Endodermal cell (in vitro differentiated cells): Measurements from ENCODE around the gene IL1RAP. TPM values are rescaled to one million over a fixed set of nuclear protein-coding genes. Genes with fewer than 3 reads are reported as not detected.

Source experiments
- DNase-seq: peaks from one replicate; pipeline ENCODE4 v3.0.0-alpha.2; 2017
- H3K27ac ChIP-seq: 2 replicates; pipeline ENCODE4 v1.5.1; 2013; ENCODE audit warnings: mild to moderate bottlenecking, low read depth, low read length, moderate library complexity
- H3K27me3 ChIP-seq: 2 replicates; pipeline ENCODE4 v1.6.1; 2013; ENCODE audit warnings: mild to moderate bottlenecking, low read length, moderate library complexity; ENCODE audit not compliant: insufficient read depth, control insufficient read depth, poor library complexity, severe bottlenecking
- H3K36me3 ChIP-seq: 2 replicates; pipeline ENCODE4 v1.7.0; 2013; ENCODE audit warnings: mild to moderate bottlenecking, low read length, moderate library complexity; ENCODE audit not compliant: control insufficient read depth, insufficient read depth
- H3K4me1 ChIP-seq: one replicate; pipeline ENCODE4 v1.7.0; 2013; ENCODE audit warnings: low read length; ENCODE audit not compliant: control insufficient read depth, insufficient read depth
- H3K4me3 ChIP-seq: 2 replicates; pipeline ENCODE4 v1.5.1; 2013; ENCODE audit warnings: mild to moderate bottlenecking, low read length, moderate library complexity
- H3K9ac ChIP-seq: 2 replicates; pipeline ENCODE4 v1.6.1; 2013; ENCODE audit warnings: mild to moderate bottlenecking, low read length, moderate library complexity; ENCODE audit not compliant: poor library complexity, severe bottlenecking; ENCODE audit errors: extremely low read depth
- H3K9me3 ChIP-seq: 2 replicates; pipeline ENCODE4 v1.6.1; 2013; ENCODE audit warnings: mild to moderate bottlenecking, low read length, moderate library complexity; ENCODE audit not compliant: control insufficient read depth
- H3K27ac Mint-ChIP-seq: 2 replicates; pipeline ENCODE4 v1.8.0; 2020; ENCODE audit warnings: mixed read lengths
- H3K27me3 Mint-ChIP-seq: 2 replicates; pipeline ENCODE4 v1.8.0; 2021; ENCODE audit warnings: mild to moderate bottlenecking, mixed read lengths; ENCODE audit not compliant: insufficient read depth
- H3K36me3 Mint-ChIP-seq: 2 replicates; pipeline ENCODE4 v1.8.0; 2020; ENCODE audit warnings: low read depth, mixed read lengths
- H3K4me1 Mint-ChIP-seq: 2 replicates; pipeline ENCODE4 v1.8.0; 2020; ENCODE audit warnings: mixed read lengths
- H3K4me3 Mint-ChIP-seq: 2 replicates; pipeline ENCODE4 v1.8.0; 2020; ENCODE audit warnings: mild to moderate bottlenecking, moderate library complexity, mixed read lengths
- H3K9me3 Mint-ChIP-seq: 2 replicates; pipeline ENCODE4 v1.8.0; 2020; ENCODE audit warnings: mild to moderate bottlenecking, mixed read lengths
- WGBS, 2 experiments: methylation state at CpG; one replicate each; pipeline versions ENCODE4 v1.1.5 to v1.1.7; 2013; ENCODE audit warnings: missing lambda C conversion rate in 2 of 2, mixed read lengths in 1 of 2; ENCODE audit not compliant: insufficient coverage in 1 of 2, insufficient read length in 1 of 2; 5-methylcytosine and 5-hydroxymethylcytosine counted together
- total RNA-seq, 2 donors: library from RNA; stranded (reverse); fragmentation: NEBNext Ultra II Directional in 1 of 2; extraction: Animal tissue kit (Norgen Biotek cat#: 25700) in 1 of 2; gene quantifications; 2 replicates in 1 of 2; 3 replicates in 1 of 2; pipeline ENCODE4 v1.2.1, GENCODE V29; 2021
- TF ChIP-seq, protein P1 (sequence below): fragments of 200-600 bp; sonication (generic); conservative IDR thresholded peaks from 2 replicates; pipeline ENCODE4 v1.5.0; 2021; ENCODE audit warnings: antibody characterized with exemption, mild to moderate bottlenecking

The IL1RAP gene
- total RNA-seq, 2 donors from 2014 or later = 2.6 to 6.0 TPM

DNA sequence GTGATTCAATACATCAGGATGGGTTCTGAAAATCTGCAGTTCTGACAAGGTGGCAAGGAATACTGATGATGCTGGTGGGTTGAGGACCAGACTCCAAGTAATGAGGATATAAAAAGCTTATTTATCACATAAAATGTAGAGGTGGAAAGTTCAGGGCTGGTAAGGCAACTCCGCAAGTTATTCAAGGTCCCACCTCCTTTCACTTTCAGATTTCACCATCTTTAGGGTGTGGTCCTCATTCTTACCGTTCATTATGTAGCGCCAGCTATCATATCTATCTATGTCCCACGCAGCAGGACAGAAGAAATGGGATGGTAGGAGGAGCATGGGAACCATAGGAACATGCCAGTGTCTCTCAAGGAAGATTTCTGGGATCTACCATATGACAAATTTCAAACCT lies 80.3 kb downstream of the IL1RAP start:
- no peak overlapping the region for H3K27ac Mint-ChIP-seq
- no peaks in the 10 kb centered on the region for H3K9me3 Mint-ChIP-seq
- 60 to 94% methylated on average over 1 to 4 of the region's 4 CpGs for WGBS, 2 experiments

DNA sequence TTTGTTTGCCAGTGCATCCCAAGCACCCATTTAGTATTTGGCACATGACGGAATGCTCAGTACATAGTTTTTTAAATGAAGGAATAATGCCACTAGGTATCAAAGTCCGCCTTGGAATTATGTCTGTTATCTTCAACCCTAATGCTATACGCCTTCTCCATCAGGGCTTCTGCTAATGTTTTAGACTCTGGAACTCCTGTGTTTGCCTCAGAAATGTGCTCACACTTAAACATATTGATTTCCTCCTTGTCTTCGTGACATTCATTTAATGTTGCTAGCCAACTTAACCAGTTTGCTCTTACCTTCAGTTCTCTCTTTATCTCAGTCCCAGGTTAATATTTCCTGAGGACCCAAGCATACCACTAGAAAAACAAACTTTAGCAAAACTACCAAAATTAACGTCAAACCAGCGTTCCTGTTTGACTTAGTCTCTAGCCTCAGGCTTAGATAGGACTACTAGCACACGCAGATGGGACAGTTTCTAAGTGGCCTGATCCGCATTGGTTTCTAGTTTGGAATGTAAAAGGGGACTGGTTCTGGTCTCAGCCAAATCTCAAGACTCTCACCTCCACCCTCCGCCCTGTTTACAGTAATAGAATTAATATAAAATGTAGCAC lies 81.4 kb downstream of the IL1RAP start:
- Mint-ChIP-seq H3K4me3 (no peak overlapping the region), H3K4me1 (peaks cover 6% of the 10 kb centered on the region), H3K36me3 (no peaks in the 10 kb centered on the region), H3K9me3 (no peaks in the 10 kb centered on the region), H3K27me3 (no peaks in the 10 kb centered on the region), H3K27ac (no peak overlapping the region)
- H3K9me3 ChIP-seq = no peaks in the 10 kb centered on the region
- H3K27me3 ChIP-seq = no peaks in the 10 kb centered on the region
- DNase-seq = no peak
- no peak overlapping the region for H3K27ac ChIP-seq
- no peaks in the 10 kb centered on the region for H3K36me3 ChIP-seq
- no peaks in the 10 kb centered on the region for H3K4me1 ChIP-seq
- TF ChIP-seq, protein P1, sequence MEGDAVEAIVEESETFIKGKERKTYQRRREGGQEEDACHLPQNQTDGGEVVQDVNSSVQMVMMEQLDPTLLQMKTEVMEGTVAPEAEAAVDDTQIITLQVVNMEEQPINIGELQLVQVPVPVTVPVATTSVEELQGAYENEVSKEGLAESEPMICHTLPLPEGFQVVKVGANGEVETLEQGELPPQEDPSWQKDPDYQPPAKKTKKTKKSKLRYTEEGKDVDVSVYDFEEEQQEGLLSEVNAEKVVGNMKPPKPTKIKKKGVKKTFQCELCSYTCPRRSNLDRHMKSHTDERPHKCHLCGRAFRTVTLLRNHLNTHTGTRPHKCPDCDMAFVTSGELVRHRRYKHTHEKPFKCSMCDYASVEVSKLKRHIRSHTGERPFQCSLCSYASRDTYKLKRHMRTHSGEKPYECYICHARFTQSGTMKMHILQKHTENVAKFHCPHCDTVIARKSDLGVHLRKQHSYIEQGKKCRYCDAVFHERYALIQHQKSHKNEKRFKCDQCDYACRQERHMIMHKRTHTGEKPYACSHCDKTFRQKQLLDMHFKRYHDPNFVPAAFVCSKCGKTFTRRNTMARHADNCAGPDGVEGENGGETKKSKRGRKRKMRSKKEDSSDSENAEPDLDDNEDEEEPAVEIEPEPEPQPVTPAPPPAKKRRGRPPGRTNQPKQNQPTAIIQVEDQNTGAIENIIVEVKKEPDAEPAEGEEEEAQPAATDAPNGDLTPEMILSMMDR = no peak
- H3K9ac ChIP-seq = no peak overlapping the region
- H3K4me3 ChIP-seq = no peak overlapping the region
- 95 to 97% methylated on average over 4 to 8 of the region's 9 CpGs for WGBS, 2 experiments

More for the DNA sequence above, 80.3 kb downstream of the IL1RAP start:
- Histone ChIP-seq H3K4me1 (no peaks in the 10 kb centered on the region), H3K9me3 (no peaks in the 10 kb centered on the region), H3K36me3 (no peaks in the 10 kb centered on the region), H3K27ac (no peak overlapping the region), H3K9ac (no peak overlapping the region), H3K27me3 (no peaks in the 10 kb centered on the region), H3K4me3 (no peak overlapping the region)
- Mint-ChIP-seq H3K27me3 (no peaks in the 10 kb centered on the region), H3K4me3 (no peak overlapping the region), H3K4me1 (peaks cover 2% of the 10 kb centered on the region), H3K36me3 (no peaks in the 10 kb centered on the region)
- TF ChIP-seq, protein P1 = no peak
- DNase-seq = no peak

DNA sequence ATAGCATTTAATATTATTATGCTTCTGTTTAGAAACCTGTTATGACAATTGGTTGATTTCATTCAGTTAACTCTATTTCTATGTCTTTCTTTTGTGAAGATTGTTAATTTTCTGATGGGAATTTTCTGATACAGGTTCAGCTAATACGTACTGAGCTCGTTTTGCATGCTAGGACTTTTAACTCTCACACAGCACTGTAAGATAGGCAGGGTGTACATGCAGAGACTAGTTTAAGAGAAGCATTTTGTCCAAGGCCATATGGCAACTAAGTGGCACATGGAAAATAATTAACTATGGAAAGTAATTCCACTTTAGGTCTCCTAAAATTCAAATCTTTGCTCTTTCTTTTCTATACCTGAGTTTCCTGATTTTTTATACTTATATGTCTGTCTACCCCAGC lies 81.9 kb downstream of the IL1RAP start:
- H3K36me3 ChIP-seq = no peaks in the 10 kb centered on the region
- H3K27me3 Mint-ChIP-seq = no peaks in the 10 kb centered on the region
- H3K4me3 Mint-ChIP-seq = no peak overlapping the region
- H3K27me3 ChIP-seq = no peaks in the 10 kb centered on the region
- H3K9me3 ChIP-seq = no peaks in the 10 kb centered on the region
- H3K36me3 Mint-ChIP-seq = no peaks in the 10 kb centered on the region
- no peak overlapping the region for H3K4me3 ChIP-seq
- H3K27ac ChIP-seq = no peak overlapping the region
- H3K27ac Mint-ChIP-seq = no peak overlapping the region
- 93% methylated on average over 2 of the region's 2 CpGs; no CpG with 5 or more reads in 1 of the 2 experiments for WGBS, 2 experiments
- no peaks in the 10 kb centered on the region for H3K4me1 ChIP-seq
- H3K9ac ChIP-seq = no peak overlapping the region
- TF ChIP-seq, protein P1 = no peak
- no peaks in the 10 kb centered on the region for H3K9me3 Mint-ChIP-seq
- no peak for DNase-seq
- H3K4me1 Mint-ChIP-seq = peaks cover 6% of the 10 kb centered on the region
